ENCODE data around the gene PTPRA. TPM values are rescaled to one million over a fixed set of nuclear protein-coding genes. Genes with fewer than 3 reads are reported as not detected.
"Not testable (repeated sequence)": the region's sequence is repeated elsewhere in the genome, so short reads cannot be mapped to it uniquely, and the experiment has no call there.

The PTPRA gene
- total and polyA plus RNA-seq, 4 donors, result 113 to 182 (median 166) TPM

- Histone ChIP-seq H3K4me1 (ENCODE audit: control insufficient read depth, insufficient read depth, low read length) (peaks cover 15% of the 10 kb centered on the region), H3K27ac (ENCODE audit: low read depth, low read length) (no peak overlapping the region), H3K27me3 (ENCODE audit: control insufficient read depth, insufficient read depth, low read length) (no peaks in the 10 kb centered on the region), H3K9me3 (ENCODE audit: control insufficient read depth, insufficient read depth, low read length) (no peaks in the 10 kb centered on the region), H3K36me3 (ENCODE audit: control insufficient read depth, insufficient read depth, low read length) (peaks cover 31% of the 10 kb centered on the region), H3K4me3 (ENCODE audit: low read depth, low read length) (no peak overlapping the region)
- no peak for DNase-seq (ENCODE audit: low read depth in 4 of 6, low spot score in 6 of 6)
- WGBS (ENCODE audit: insufficient coverage), result 64% methylated on average over 5 of the region's 7 CpGs
Observed at GRCh38 chr20:3051385-3052019, 178.2 kb downstream of the PTPRA start.

GRCh38 chr20:3059489-3059888 lies 186.2 kb downstream of the PTPRA start:
- H3K36me3 ChIP-seq (ENCODE audit: control insufficient read depth, insufficient read depth, low read length), result no peaks in the 10 kb centered on the region
- H3K27ac ChIP-seq (ENCODE audit: low read depth, low read length), result no peak overlapping the region
- H3K4me3 ChIP-seq (ENCODE audit: low read depth, low read length), result no peak overlapping the region
- H3K4me1 ChIP-seq (ENCODE audit: control insufficient read depth, insufficient read depth, low read length), result no peaks in the 10 kb centered on the region
- no peaks in the 10 kb centered on the region for H3K9me3 ChIP-seq (ENCODE audit: control insufficient read depth, insufficient read depth, low read length)
- 93% methylated on average over 3 of the region's 3 CpGs for WGBS (ENCODE audit: insufficient coverage)
- no peaks in the 10 kb centered on the region for H3K27me3 ChIP-seq (ENCODE audit: control insufficient read depth, insufficient read depth, low read length)
- no peak for DNase-seq (ENCODE audit: low read depth in 4 of 6, low spot score in 6 of 6)

GRCh38 chr20:3064119-3064518 lies 190.8 kb downstream of the PTPRA start:
- not testable (repeated sequence) for H3K27me3 ChIP-seq (ENCODE audit: control insufficient read depth, insufficient read depth, low read length); DNase-seq (ENCODE audit: low read depth in 4 of 6, low spot score in 6 of 6); H3K9me3 ChIP-seq (ENCODE audit: control insufficient read depth, insufficient read depth, low read length); H3K36me3 ChIP-seq (ENCODE audit: control insufficient read depth, insufficient read depth, low read length); H3K4me1 ChIP-seq (ENCODE audit: control insufficient read depth, insufficient read depth, low read length); H3K4me3 ChIP-seq (ENCODE audit: low read depth, low read length); H3K27ac ChIP-seq (ENCODE audit: low read depth, low read length)
- WGBS (ENCODE audit: insufficient coverage), result 97% methylated on average over 4 of the region's 6 CpGs

GRCh38 chr20:3067139-3068014 lies 194.1 kb downstream of the PTPRA start:
- peaks cover 4% of the 10 kb centered on the region for H3K4me1 ChIP-seq (ENCODE audit: control insufficient read depth, insufficient read depth, low read length)
- WGBS (ENCODE audit: insufficient coverage), result 90% methylated on average over 15 of the region's 23 CpGs
- H3K27me3 ChIP-seq (ENCODE audit: control insufficient read depth, insufficient read depth, low read length), result peaks cover 14% of the 10 kb centered on the region
- no peaks in the 10 kb centered on the region for H3K9me3 ChIP-seq (ENCODE audit: control insufficient read depth, insufficient read depth, low read length)
- no peak overlapping the region for H3K27ac ChIP-seq (ENCODE audit: low read depth, low read length)
- H3K36me3 ChIP-seq (ENCODE audit: control insufficient read depth, insufficient read depth, low read length), result no peaks in the 10 kb centered on the region
- no peak for DNase-seq (ENCODE audit: low read depth in 4 of 6, low spot score in 6 of 6)
- H3K4me3 ChIP-seq (ENCODE audit: low read depth, low read length), result no peak overlapping the region

- Histone ChIP-seq H3K4me1 (ENCODE audit: control insufficient read depth, insufficient read depth, low read length) (peaks cover 7% of the 10 kb centered on the region), H3K27me3 (ENCODE audit: control insufficient read depth, insufficient read depth, low read length) (peaks cover 21% of the 10 kb centered on the region), H3K27ac (ENCODE audit: low read depth, low read length) (no peak overlapping the region), H3K4me3 (ENCODE audit: low read depth, low read length) (no peak overlapping the region), H3K9me3 (ENCODE audit: control insufficient read depth, insufficient read depth, low read length) (no peaks in the 10 kb centered on the region), H3K36me3 (ENCODE audit: control insufficient read depth, insufficient read depth, low read length) (no peaks in the 10 kb centered on the region)
- DNase-seq (ENCODE audit: low read depth in 4 of 6, low spot score in 6 of 6), result no peak
- WGBS (ENCODE audit: insufficient coverage), result 60% methylated on average over 8 of the region's 8 CpGs
Observed at GRCh38 chr20:3068075-3068474, 194.8 kb downstream of the PTPRA start.

GRCh38 chr20:3068986-3069900 lies 196.0 kb downstream of the PTPRA start:
- Histone ChIP-seq H3K36me3 (ENCODE audit: control insufficient read depth, insufficient read depth, low read length) (no peaks in the 10 kb centered on the region), H3K4me1 (ENCODE audit: control insufficient read depth, insufficient read depth, low read length) (peaks cover 7% of the 10 kb centered on the region), H3K27me3 (ENCODE audit: control insufficient read depth, insufficient read depth, low read length) (peaks cover 25% of the 10 kb centered on the region), H3K4me3 (ENCODE audit: low read depth, low read length) (no peak overlapping the region), H3K27ac (ENCODE audit: low read depth, low read length) (no peak overlapping the region), H3K9me3 (ENCODE audit: control insufficient read depth, insufficient read depth, low read length) (no peaks in the 10 kb centered on the region)
- WGBS (ENCODE audit: insufficient coverage), result 70% methylated on average over 5 of the region's 8 CpGs
- no peak for DNase-seq (ENCODE audit: low read depth in 4 of 6, low spot score in 6 of 6)

GRCh38 chr20:3070725-3071124 lies 197.4 kb downstream of the PTPRA start:
- peaks cover 25% of the 10 kb centered on the region for H3K27me3 ChIP-seq (ENCODE audit: control insufficient read depth, insufficient read depth, low read length)
- H3K4me3 ChIP-seq (ENCODE audit: low read depth, low read length), result no peak overlapping the region
- H3K36me3 ChIP-seq (ENCODE audit: control insufficient read depth, insufficient read depth, low read length), result no peaks in the 10 kb centered on the region
- no peaks in the 10 kb centered on the region for H3K9me3 ChIP-seq (ENCODE audit: control insufficient read depth, insufficient read depth, low read length)
- 85% methylated on average over 2 of the region's 4 CpGs for WGBS (ENCODE audit: insufficient coverage)
- DNase-seq (ENCODE audit: low read depth in 4 of 6, low spot score in 6 of 6), result no peak
- H3K4me1 ChIP-seq (ENCODE audit: control insufficient read depth, insufficient read depth, low read length), result peaks cover 7% of the 10 kb centered on the region
- H3K27ac ChIP-seq (ENCODE audit: low read depth, low read length), result no peak overlapping the region

- H3K4me1 ChIP-seq (ENCODE audit: control insufficient read depth, insufficient read depth, low read length), result peaks cover 7% of the 10 kb centered on the region
Observed at GRCh38 chr20:3071266-3071609, 198.0 kb downstream of the PTPRA start.

GRCh38 chr20:3071610-3072529 lies 198.6 kb downstream of the PTPRA start, which contains the start of gene OXT:
TSS of gene OXT (plus strand) at chr20:3071620. CDS start at chr20:3071656, 36 bp downstream.
- peaks cover 7% of the 10 kb centered on the region for H3K4me1 ChIP-seq (ENCODE audit: control insufficient read depth, insufficient read depth, low read length)
- H3K9me3 ChIP-seq (ENCODE audit: control insufficient read depth, insufficient read depth, low read length), result no peaks in the 10 kb centered on the region
- peak in 1 of 6 donors; percentile 26 for DNase-seq (ENCODE audit: low read depth in 4 of 6, low spot score in 6 of 6)
- no peak within 1 kb of the TSS for H3K27ac ChIP-seq (ENCODE audit: low read depth, low read length)
- no peak within 1 kb of the TSS for H3K4me3 ChIP-seq (ENCODE audit: low read depth, low read length)
- H3K27me3 ChIP-seq (ENCODE audit: control insufficient read depth, insufficient read depth, low read length), result peaks cover 25% of the 10 kb centered on the region
- no peaks in the 10 kb centered on the region for H3K36me3 ChIP-seq (ENCODE audit: control insufficient read depth, insufficient read depth, low read length)
- 7% methylated on average over 86 of the region's 95 CpGs for WGBS (ENCODE audit: insufficient coverage)

More at GRCh38 chr20:3071266-3071609, 198.0 kb downstream of the PTPRA start:
- no peaks in the 10 kb centered on the region for H3K9me3 ChIP-seq (ENCODE audit: control insufficient read depth, insufficient read depth, low read length)
- no peaks in the 10 kb centered on the region for H3K36me3 ChIP-seq (ENCODE audit: control insufficient read depth, insufficient read depth, low read length)
- H3K4me3 ChIP-seq (ENCODE audit: low read depth, low read length), result no peak overlapping the region
- no peak overlapping the region for H3K27ac ChIP-seq (ENCODE audit: low read depth, low read length)
- peaks cover 25% of the 10 kb centered on the region for H3K27me3 ChIP-seq (ENCODE audit: control insufficient read depth, insufficient read depth, low read length)
- 61% methylated on average over 16 of the region's 16 CpGs for WGBS (ENCODE audit: insufficient coverage)
- DNase-seq (ENCODE audit: low read depth in 4 of 6, low spot score in 6 of 6), result no peak
